ENCODE results near the gene JUP.

DNA sequence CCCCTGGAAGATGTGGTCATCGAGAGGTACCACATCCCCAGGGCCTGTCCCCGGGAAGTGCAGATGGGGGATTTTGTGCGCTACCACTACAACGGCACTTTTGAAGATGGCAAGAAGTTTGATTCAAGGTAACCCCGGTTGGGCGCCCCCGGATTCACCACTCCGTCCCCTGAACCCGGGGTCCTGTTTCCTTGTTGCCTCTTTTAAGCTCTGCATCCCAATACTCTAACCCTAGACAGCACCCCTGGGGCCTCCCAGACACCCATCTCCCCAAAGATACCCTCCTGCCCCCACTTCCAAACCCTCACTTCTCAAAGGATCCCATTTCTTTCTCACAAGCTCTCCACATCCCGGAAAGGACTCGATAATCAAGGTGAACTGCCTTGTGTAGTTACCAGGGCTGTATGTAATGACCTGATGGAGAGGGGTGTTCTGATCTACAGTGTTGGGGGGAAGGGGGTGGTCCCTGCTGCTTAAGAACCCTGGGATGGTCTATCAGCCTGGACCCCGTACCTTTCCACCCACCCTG is 26.7 kb upstream of the JUP start:
- TF ChIP-seq RARB (CRISPR knock-in tag; IDR thresholded peaks at IDR 0.05) (no peak), CSDC2 (CRISPR knock-in tag; IDR thresholded peaks at IDR 0.05) (no peak), ZNF8 (CRISPR knock-in tag; IDR thresholded peaks at IDR 0.05) (no peak), OSR1 (CRISPR knock-in tag; IDR thresholded peaks at IDR 0.05) (no peak), ZFP30 (CRISPR knock-in tag; IDR thresholded peaks at IDR 0.05) (no peak), ESRRG (CRISPR knock-in tag; IDR thresholded peaks at IDR 0.05) (no peak), GLIS3 (CRISPR knock-in tag; IDR thresholded peaks at IDR 0.05) (no peak)
